Keratinocyte (primary cell): ENCODE measurements around the gene DDX20. TPM values are rescaled to one million over a fixed set of nuclear protein-coding genes. Genes with fewer than 3 reads are reported as not detected.

Experiments used
- DNase-seq: peaks from one replicate; pipeline ENCODE4 v3.0.0-alpha.2; 2011; ENCODE audit warnings: low read depth, missing footprints, low spot score
- FAIRE-seq: peaks from 2 replicates; lab custom pipeline; 2011; peaks lifted over from hg19 to GRCh38; lab: Jason Lieb, UNC
- H2AFZ ChIP-seq: 2 replicates; pipeline ENCODE4 v1.6.0; 2012; ENCODE audit warnings: low read length, control low read depth, inconsistent platforms; ENCODE audit not compliant: control insufficient read depth
- H3K27ac ChIP-seq: 2 replicates; pipeline ENCODE4 v1.5.1; 2011; ENCODE audit warnings: low read length; ENCODE audit not compliant: control insufficient read depth, insufficient read depth
- H3K27me3 ChIP-seq: 3 replicates; pipeline ENCODE4 v1.6.0; 2011; ENCODE audit warnings: low read length; ENCODE audit not compliant: control insufficient read depth, insufficient read depth; ENCODE audit errors: extremely low read depth
- H3K36me3 ChIP-seq, 2 experiments: 2 replicates in 1 of 2; 3 replicates in 1 of 2; pipeline ENCODE4 v1.5.1; 2011; ENCODE audit warnings: low read length in 2 of 2, mild to moderate bottlenecking in 1 of 2; ENCODE audit not compliant: control insufficient read depth in 2 of 2, insufficient read depth in 2 of 2; ENCODE audit errors: extremely low read depth in 1 of 2
- H3K4me1 ChIP-seq: 3 replicates; pipeline ENCODE4 v1.5.1; 2011; ENCODE audit warnings: low read length; ENCODE audit not compliant: control insufficient read depth, insufficient read depth; ENCODE audit errors: extremely low read depth
- H3K4me2 ChIP-seq: 3 replicates; pipeline ENCODE4 v1.6.0; 2011; ENCODE audit warnings: low read depth, low read length; ENCODE audit not compliant: control insufficient read depth, insufficient read depth; ENCODE audit errors: extremely low read depth
- H3K4me3 ChIP-seq, 3 experiments: fragments of 200-600 bp in 1 of 3; sonication (generic) in 1 of 3; 2 replicates in 2 of 3; 3 replicates in 1 of 3; pipeline ENCODE4 v1.5.1; 2011 to 2016; ENCODE audit warnings: low read length in 3 of 3, mild to moderate bottlenecking in 3 of 3, control low read depth in 2 of 3, inconsistent platforms in 1 of 3, low read depth in 1 of 3, mixed read lengths in 1 of 3, mixed run types in 1 of 3, moderate library complexity in 1 of 3; ENCODE audit not compliant: control insufficient read depth in 2 of 3, insufficient read depth in 2 of 3; ENCODE audit errors: extremely low read depth in 1 of 3
- H3K79me2 ChIP-seq: 2 replicates; pipeline ENCODE4 v1.6.0; 2012; ENCODE audit warnings: low read length; ENCODE audit not compliant: control insufficient read depth, insufficient read depth
- H3K9ac ChIP-seq: 3 replicates; pipeline ENCODE4 v1.6.0; 2011; ENCODE audit warnings: low read length; ENCODE audit not compliant: control insufficient read depth, insufficient read depth; ENCODE audit errors: extremely low read depth
- H3K9me1 ChIP-seq: 3 replicates; pipeline ENCODE4 v1.6.0; 2011; ENCODE audit warnings: low read length; ENCODE audit not compliant: control insufficient read depth, insufficient read depth; ENCODE audit errors: extremely low read depth
- H3K9me3 ChIP-seq: 2 replicates; pipeline ENCODE4 v1.5.1; 2012; ENCODE audit warnings: low read depth, low read length; ENCODE audit not compliant: control insufficient read depth
- H4K20me1 ChIP-seq: 3 replicates; pipeline ENCODE4 v1.6.0; 2011; ENCODE audit warnings: low read length; ENCODE audit not compliant: control insufficient read depth, insufficient read depth; ENCODE audit errors: extremely low read depth
- EZH2 ChIP-seq: IDR thresholded peaks from one replicate; pipeline ENCODE4 v1.6.1; 2012; ENCODE audit warnings: inconsistent platforms, mild to moderate bottlenecking, low read length, moderate library complexity
- dilution Hi-C: fragments of 300-500 bp; cut with MboI; formaldehyde crosslinking; loops from one replicate; pipeline ENCODE4 v1.7.0; 2020; ENCODE audit warnings: low sequenced_read_pairs; ENCODE audit not compliant: extremely low pct_ligation_motif_present
- polyA plus RNA-seq, 5 experiments: library from polyadenylated mRNA; depleted of rRNA in 3 of 5; stranded (reverse) in 3 of 5; stranded (forward) in 1 of 5; unstranded in 1 of 5; fragments of >200 nt; gene quantifications; 1 replicate in 1 of 5; 2 replicates in 3 of 5; 3 replicates in 1 of 5; pipeline versions ENCODE4 v1.2.1 to v1.2.3, GENCODE V29; 2011 to 2012; ENCODE audit warnings: missing spikeins in 2 of 5, low read depth in 1 of 5, low replicate concordance in 1 of 5
- TF ChIP-seq, protein P1 (sequence below), 3 experiments: IDR thresholded peaks in 1 of 3; conservative IDR thresholded peaks in 1 of 3; optimal IDR thresholded peaks in 1 of 3; 2 replicates in 2 of 3; 3 replicates in 1 of 3; pipeline versions ENCODE3 to v1.5.1; 2011; ENCODE audit warnings: low read length in 3 of 3, mild to moderate bottlenecking in 3 of 3, moderate library complexity in 2 of 3, control low read depth in 1 of 3, inconsistent platforms in 1 of 3; ENCODE audit not compliant: insufficient read depth in 2 of 3; ENCODE audit errors: extremely low read depth in 1 of 3

DDX20 gene
- polyA plus RNA-seq, 1 donor (not counting 4 experiments of a cell fraction or from before 2014, with no cell fraction given): 14.8 TPM

DNA sequence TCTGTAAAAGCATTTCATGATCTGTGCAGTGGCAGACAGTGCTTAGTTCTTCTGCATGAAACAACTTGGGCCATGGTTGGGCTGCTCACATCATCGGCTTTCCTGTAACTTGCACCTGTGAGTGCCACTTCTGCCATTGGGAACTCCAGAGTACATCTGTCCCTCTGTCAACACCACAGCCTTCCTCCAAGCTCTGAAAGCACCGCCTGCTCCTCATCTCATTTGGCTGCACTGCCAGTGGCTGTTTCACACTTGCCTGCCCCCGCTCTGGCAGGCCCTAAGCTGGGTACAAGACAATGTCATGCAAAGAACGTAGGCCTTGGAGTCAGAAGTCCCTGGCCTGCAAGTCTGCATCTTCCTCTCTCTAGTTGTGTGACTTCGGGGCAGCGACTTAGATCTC lies 46.4 kb downstream of the DDX20 start:
- H2AFZ ChIP-seq: no peak overlapping the region
- no peak for TF ChIP-seq EZH2
- TF ChIP-seq, protein P1, sequence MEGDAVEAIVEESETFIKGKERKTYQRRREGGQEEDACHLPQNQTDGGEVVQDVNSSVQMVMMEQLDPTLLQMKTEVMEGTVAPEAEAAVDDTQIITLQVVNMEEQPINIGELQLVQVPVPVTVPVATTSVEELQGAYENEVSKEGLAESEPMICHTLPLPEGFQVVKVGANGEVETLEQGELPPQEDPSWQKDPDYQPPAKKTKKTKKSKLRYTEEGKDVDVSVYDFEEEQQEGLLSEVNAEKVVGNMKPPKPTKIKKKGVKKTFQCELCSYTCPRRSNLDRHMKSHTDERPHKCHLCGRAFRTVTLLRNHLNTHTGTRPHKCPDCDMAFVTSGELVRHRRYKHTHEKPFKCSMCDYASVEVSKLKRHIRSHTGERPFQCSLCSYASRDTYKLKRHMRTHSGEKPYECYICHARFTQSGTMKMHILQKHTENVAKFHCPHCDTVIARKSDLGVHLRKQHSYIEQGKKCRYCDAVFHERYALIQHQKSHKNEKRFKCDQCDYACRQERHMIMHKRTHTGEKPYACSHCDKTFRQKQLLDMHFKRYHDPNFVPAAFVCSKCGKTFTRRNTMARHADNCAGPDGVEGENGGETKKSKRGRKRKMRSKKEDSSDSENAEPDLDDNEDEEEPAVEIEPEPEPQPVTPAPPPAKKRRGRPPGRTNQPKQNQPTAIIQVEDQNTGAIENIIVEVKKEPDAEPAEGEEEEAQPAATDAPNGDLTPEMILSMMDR (optimal IDR thresholded peaks at IDR 0.05 in 1 of 3, IDR thresholded peaks at IDR 0.05 in 1 of 3, conservative IDR thresholded peaks at IDR 0.05 in 1 of 3; ENCODE audit: extremely low read depth in 1 of 3, insufficient read depth in 2 of 3, low read length in 3 of 3): no peak
- no peak overlapping the region for H3K27ac ChIP-seq
- no peaks in the 10 kb centered on the region for H3K9me3 ChIP-seq
- H3K27me3 ChIP-seq: peaks cover 6% of the 10 kb centered on the region
- no peak overlapping the region for H3K4me2 ChIP-seq
- DNase-seq (no peak), FAIRE-seq (no peak)
- H3K36me3 ChIP-seq: no peaks in the 10 kb centered on the region
- no peaks in the 10 kb centered on the region for H3K79me2 ChIP-seq
- dilution Hi-C loops: no loop called here
- no peaks in the 10 kb centered on the region for H3K4me1 ChIP-seq
- H3K4me3 ChIP-seq: no peak overlapping the region
- no peak overlapping the region for H3K9ac ChIP-seq
- no peaks in the 10 kb centered on the region for H4K20me1 ChIP-seq
- no peaks in the 10 kb centered on the region for H3K9me1 ChIP-seq

DNA sequence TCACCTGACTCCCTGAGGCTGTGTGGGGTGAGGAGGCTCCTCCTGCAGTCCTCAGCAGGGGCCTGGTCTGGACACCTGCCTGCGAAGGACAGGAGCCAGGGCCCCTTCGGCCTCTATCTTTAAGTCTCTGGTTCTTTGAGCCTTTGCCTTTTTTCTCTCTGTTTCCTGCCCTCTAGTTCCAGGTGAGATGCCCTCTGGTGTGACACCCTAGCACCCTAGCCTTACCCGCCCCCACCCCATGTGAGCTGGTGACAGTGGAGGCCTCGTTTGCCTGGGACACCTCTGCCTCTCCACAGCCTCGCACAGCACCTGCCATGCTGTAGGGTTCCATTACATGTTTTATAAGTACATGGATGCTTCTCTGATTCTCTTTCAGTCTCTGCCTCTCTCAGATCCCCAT lies 47.3 kb downstream of the DDX20 start:
- DNase-seq: no peak
- dilution Hi-C loops: no loop called here
- Histone ChIP-seq H4K20me1 (no peaks in the 10 kb centered on the region), H3K9me3 (no peaks in the 10 kb centered on the region), H3K9me1 (no peaks in the 10 kb centered on the region), H3K4me3 (no peak overlapping the region), H3K36me3 (no peaks in the 10 kb centered on the region), H2AFZ (no peak overlapping the region), H3K27ac (no peak overlapping the region), H3K9ac (no peak overlapping the region), H3K27me3 (peaks cover 3% of the 10 kb centered on the region), H3K4me2 (no peak overlapping the region), H3K4me1 (no peaks in the 10 kb centered on the region), H3K79me2 (no peaks in the 10 kb centered on the region)
- no peak for FAIRE-seq
- TF ChIP-seq, protein P1 (optimal IDR thresholded peaks at IDR 0.05 in 1 of 3, IDR thresholded peaks at IDR 0.05 in 1 of 3, conservative IDR thresholded peaks at IDR 0.05 in 1 of 3; ENCODE audit: extremely low read depth in 1 of 3, insufficient read depth in 2 of 3, low read length in 3 of 3): no peak
- TF ChIP-seq EZH2: no peak
